Measurements from ENCODE around the gene RNF17.

GRCh38 chr13:24716446-24716845, 47.5 kb upstream of the RNF17 start:
- TF ChIP-seq, protein P1, sequence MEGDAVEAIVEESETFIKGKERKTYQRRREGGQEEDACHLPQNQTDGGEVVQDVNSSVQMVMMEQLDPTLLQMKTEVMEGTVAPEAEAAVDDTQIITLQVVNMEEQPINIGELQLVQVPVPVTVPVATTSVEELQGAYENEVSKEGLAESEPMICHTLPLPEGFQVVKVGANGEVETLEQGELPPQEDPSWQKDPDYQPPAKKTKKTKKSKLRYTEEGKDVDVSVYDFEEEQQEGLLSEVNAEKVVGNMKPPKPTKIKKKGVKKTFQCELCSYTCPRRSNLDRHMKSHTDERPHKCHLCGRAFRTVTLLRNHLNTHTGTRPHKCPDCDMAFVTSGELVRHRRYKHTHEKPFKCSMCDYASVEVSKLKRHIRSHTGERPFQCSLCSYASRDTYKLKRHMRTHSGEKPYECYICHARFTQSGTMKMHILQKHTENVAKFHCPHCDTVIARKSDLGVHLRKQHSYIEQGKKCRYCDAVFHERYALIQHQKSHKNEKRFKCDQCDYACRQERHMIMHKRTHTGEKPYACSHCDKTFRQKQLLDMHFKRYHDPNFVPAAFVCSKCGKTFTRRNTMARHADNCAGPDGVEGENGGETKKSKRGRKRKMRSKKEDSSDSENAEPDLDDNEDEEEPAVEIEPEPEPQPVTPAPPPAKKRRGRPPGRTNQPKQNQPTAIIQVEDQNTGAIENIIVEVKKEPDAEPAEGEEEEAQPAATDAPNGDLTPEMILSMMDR (IDR thresholded peaks at IDR 0.05) = no peak
- TF ChIP-seq ZFX (IDR thresholded peaks at IDR 0.05; ENCODE audit: borderline replicate concordance) = no peak
